ENCODE data around the gene ARHGAP22.

Gene ARHGAP22

GRCh38 chr10:48564466-48565160, 40.3 kb downstream of the ARHGAP22 start:
- H3K4me3 ChIP-seq (ENCODE audit: low read length), result no peak overlapping the region
- DNase-seq (ENCODE audit: low read depth, low spot score), result no peak

- DNase-seq (ENCODE audit: low read depth, low spot score), result no peak
- no peak overlapping the region for H3K4me3 ChIP-seq (ENCODE audit: low read length)
Measured at GRCh38 chr10:48557511-48558123, 47.3 kb downstream of the ARHGAP22 start.

DNA sequence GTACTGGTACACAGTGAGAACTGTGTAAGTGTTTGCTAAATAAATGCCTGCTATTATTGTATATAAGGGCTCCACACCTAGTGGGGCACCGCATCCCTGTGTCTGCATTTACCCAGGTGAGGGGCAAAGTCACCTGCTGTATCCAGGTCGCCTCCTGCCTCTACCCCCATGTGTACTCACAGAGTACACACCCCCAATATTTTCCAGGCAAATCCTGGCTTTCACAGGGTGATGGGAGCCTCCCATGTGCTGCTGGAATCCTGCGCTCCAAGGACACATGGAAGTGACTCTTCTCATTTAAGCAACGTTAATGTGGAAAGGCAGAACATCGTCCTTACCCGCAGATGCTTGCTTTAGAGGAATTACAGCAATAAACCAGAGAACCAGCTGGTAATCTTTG, 48.2 kb downstream of the ARHGAP22 start:
- no peak for DNase-seq (ENCODE audit: low read depth, low spot score)
- H3K4me3 ChIP-seq (ENCODE audit: low read length), result no peak overlapping the region

GRCh38 chr10:48556065-48556464, 48.8 kb downstream of the ARHGAP22 start:
- no peak for DNase-seq (ENCODE audit: low read depth, low spot score)
- no peak overlapping the region for H3K4me3 ChIP-seq (ENCODE audit: low read length)

- no peak for DNase-seq (ENCODE audit: low read depth, low spot score)
- no peak overlapping the region for H3K4me3 ChIP-seq (ENCODE audit: low read length)
Measured at GRCh38 chr10:48555310-48556042, 49.4 kb downstream of the ARHGAP22 start.

- no peak overlapping the region for H3K4me3 ChIP-seq (ENCODE audit: low read length)
- no peak for DNase-seq (ENCODE audit: low read depth, low spot score)
Measured at GRCh38 chr10:48554656-48555055, 50.2 kb downstream of the ARHGAP22 start.

DNA sequence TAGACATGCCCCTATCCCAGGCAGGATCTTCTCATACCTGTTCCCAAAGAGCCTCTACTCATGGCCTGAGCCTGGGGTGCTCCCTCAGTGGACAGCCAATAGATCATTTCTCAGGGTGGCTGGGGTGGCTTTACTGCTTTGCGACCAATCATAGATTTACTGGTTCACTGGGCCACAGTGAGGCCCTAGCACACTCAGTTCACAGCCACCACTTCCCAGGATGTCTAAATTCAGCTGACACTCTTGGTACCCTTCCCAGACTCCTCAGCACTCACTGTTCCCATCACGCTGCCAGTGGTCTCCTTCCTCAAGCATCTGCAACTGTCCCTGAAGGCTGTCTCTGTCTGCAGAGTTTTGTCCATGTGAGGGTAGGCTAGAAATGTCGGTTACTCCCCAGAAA, 50.6 kb downstream of the ARHGAP22 start:
- no peak overlapping the region for H3K4me3 ChIP-seq (ENCODE audit: low read length)
- no peak for DNase-seq (ENCODE audit: low read depth, low spot score)

DNA sequence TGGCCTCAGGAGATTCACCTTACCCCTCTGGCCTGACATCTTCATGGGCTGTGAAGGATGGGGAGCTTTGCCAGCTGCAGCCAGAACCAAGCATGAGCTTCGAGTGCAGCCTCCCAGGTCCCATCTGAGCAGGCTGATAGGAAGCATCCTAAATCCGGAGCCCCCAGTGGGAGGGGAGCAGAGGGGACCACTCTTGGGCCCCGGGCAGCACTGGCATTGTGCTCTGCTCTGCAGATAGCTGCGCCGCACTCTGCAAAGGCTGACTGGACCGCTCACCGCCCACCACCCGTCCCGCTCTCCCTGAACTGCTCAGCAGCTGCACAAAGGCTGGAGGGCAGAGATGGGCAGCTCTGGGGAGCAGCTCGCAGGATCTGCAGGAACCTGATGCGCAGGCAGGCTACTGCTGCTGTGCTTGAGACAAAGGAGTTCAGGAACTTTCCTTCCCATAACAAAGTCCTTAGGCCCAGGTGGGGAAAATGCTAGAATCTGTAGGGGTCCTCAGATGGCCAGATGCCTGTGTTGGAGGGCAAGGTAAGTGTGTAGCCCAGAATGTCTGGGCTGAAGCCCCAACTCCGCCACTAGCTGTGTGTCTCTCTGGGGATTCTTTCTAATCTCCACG, 51.8 kb downstream of the ARHGAP22 start:
- H3K4me3 ChIP-seq (ENCODE audit: low read length), result no peak overlapping the region
- no peak for DNase-seq (ENCODE audit: low read depth, low spot score)

- peak; percentile 26 for DNase-seq (ENCODE audit: low read depth, low spot score)
- no peak overlapping the region for H3K4me3 ChIP-seq (ENCODE audit: low read length)
Measured at GRCh38 chr10:48551861-48552591, 52.8 kb downstream of the ARHGAP22 start.

DNA sequence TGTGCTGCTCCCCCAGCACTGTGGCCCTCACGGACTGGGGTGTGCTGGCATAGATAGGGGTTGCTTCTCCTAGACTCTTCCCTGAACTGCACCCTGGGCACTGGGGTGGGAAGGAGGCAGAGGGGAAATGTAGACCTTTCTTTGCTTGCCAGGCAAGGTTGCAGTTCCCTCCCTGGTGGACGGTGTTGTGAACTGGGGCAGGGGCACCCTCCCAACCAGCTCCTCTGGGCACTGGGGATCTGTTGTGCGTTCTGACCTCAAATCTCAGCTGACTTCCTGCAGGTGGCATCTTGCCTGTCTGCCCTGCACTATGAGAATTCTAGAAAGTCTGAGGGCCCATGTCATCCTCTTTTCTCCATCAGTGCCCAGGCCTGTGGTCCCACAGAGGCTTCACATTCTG, 53.9 kb downstream of the ARHGAP22 start:
- H3K4me3 ChIP-seq (ENCODE audit: low read length), result no peak overlapping the region
- peak; percentile 8 for DNase-seq (ENCODE audit: low read depth, low spot score)

DNA sequence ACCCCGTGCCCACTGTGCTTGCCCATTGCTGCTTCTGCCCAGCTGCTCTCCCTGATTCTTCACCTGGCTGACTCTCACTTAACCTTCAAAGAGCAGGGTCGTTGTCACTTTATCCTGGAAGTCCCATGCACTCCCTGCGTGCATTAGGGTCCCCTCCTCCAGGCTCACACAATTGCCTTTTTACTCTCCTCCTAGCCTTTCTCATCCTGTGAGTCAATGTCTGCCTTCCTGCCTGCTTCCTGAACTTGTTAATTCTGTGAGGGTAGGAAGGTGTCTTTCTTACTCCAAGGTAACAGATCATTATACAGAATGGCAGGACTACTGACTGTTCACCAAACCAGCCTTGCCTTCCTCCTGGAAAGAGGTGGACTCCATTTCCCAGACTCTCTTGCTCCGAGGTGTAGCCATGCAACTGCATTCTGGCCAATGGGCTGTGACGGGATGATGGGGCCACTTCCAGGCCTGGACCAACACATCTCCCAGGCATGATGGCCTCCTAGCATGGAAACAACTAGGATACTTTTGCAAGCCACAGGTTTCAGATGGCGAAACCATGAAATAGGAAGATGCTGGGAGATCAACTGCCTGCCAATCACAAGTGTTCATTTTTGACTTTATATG, 54.7 kb downstream of the ARHGAP22 start:
- H3K4me3 ChIP-seq (ENCODE audit: low read length), result no peak overlapping the region
- no peak for DNase-seq (ENCODE audit: low read depth, low spot score)

GRCh38 chr10:48549236-48549635, 55.6 kb downstream of the ARHGAP22 start:
- DNase-seq (ENCODE audit: low read depth, low spot score), result no peak
- no peak overlapping the region for H3K4me3 ChIP-seq (ENCODE audit: low read length)

- DNase-seq (ENCODE audit: low read depth, low spot score), result no peak
- H3K4me3 ChIP-seq (ENCODE audit: low read length), result no peak overlapping the region
Measured at GRCh38 chr10:48548531-48549135, 56.2 kb downstream of the ARHGAP22 start.

DNA sequence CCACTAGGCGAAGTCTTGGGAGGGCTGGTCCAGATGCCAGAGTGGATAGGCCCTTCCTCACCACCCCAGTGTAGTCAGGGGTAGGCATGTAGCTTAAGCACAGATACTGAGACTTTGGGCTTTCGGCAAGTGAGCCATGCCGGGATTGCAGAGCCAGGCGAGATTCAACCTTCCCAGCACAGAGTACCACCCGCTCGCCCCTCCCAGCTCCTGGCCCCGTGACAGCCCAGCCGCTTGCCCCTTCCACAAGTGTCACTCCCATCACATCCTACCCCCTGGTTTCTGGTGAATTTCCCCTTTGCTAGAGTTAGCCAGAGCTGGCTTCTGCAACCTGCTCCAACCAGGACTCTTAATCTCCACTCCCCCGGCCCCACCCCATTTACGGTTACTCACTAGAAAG, 56.9 kb downstream of the ARHGAP22 start:
- no peak for DNase-seq (ENCODE audit: low read depth, low spot score)
- no peak overlapping the region for H3K4me3 ChIP-seq (ENCODE audit: low read length)

- no peak for DNase-seq (ENCODE audit: low read depth, low spot score)
- H3K4me3 ChIP-seq (ENCODE audit: low read length), result no peak overlapping the region
Measured at GRCh38 chr10:48547061-48547895, 57.6 kb downstream of the ARHGAP22 start.

DNA sequence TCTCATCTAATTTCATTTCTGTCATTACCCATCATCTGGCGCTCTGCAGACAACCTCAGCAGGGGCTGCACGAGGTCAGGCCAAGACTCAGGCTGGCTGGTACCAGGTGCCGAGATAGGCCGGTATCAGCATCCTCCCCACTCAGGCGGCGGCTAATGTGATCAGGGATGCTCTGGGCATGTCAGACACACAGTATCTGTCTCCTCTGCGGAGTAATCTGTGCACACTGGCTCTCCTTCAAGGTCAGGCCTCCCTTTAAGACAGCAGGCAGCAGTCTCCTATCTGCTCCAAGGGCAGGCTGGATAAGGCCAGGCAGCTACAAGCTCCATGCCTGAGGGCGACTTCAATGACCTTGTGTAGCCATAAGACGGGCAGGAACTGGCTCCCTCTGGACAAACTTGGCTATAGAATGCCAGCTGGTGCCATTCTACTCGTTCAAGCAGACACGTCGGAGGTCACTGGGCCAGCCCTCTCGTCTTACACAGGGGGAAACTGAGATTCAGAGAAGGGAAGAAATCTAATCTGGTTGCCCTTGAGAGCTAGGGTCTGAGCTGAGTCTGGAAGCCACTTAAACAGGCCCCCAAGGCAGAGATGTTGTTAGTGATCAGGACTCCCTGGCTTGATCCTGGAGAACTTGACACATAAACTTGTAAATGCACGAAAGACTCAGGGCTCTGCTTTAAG, 59.3 kb downstream of the ARHGAP22 start:
- H3K4me3 ChIP-seq (ENCODE audit: low read length), result no peak overlapping the region
- DNase-seq (ENCODE audit: low read depth, low spot score), result no peak

DNA sequence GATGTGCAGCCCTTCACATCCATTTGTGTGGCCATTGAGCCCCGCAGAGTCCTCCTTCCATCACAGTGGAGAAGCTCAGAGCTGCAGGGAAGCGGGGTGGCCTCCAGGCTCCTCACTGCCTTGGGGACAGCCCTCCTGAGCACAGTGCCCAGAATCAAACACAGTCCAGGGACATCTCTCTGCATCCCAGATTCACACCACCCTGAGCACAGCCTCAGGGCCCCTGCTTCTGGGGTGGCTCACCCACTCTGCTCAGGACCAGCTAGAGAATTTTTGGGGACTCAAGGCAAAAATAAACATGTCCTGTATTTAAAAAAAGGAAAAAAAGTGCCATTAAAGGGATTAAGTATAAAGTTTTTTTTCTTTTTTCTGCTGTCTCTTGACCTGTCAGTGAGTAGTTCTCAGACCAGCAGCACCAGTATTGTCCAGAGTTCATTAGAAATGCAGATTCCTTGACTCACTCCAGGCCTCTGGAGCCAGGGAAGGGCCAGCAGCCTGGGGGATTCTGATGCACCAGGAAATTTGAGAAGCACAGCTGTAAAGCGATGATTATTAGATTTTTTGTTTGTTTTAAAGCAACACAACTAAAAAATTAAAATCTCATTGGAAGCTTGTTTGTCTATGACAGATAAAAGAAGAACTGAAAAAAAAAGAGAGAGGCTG, 61.6 kb downstream of the ARHGAP22 start:
- DNase-seq (ENCODE audit: low read depth, low spot score), result no peak
- no peak overlapping the region for H3K4me3 ChIP-seq (ENCODE audit: low read length)

Data from Jurkat, Clone E6-1 (cell line).